Right hindlimb (tissue), 1 donor: ENCODE results near the gene RAB31.

Experiments used
- DNase-seq: peaks from one replicate; pipeline ENCODE4 v3.0.0-alpha.2; 2018

Gene RAB31

DNA sequence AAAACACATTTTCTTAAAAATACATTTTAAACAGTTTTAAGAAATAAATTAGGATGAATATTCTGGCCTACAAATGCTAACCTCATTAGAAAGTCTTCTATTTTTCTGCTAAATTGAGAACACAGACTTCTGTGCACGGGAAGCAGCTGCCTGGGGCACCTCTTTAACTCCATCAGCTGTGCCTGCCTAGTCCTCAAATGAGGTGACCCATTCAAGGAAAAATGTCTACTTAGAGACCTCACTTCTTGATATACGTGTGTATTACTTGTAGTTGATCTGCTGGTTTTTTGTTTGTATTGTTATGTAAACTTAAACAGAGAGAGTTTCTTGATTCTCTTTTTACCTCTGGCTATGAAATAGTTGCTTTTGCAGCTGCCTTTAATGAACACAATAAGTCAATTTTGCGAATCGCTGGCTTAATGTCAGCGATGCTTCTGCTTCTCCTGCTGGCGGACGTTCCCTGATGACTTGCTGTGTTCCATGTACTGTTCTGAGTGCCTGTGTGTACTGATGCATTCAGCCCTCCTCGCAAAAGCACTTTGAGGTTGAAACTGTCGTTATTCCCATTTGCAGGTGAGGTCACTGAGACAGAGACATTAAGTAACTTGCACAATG, 88.9 kb downstream of the RAB31 start:
- peak; percentile 66 for DNase-seq

DNA sequence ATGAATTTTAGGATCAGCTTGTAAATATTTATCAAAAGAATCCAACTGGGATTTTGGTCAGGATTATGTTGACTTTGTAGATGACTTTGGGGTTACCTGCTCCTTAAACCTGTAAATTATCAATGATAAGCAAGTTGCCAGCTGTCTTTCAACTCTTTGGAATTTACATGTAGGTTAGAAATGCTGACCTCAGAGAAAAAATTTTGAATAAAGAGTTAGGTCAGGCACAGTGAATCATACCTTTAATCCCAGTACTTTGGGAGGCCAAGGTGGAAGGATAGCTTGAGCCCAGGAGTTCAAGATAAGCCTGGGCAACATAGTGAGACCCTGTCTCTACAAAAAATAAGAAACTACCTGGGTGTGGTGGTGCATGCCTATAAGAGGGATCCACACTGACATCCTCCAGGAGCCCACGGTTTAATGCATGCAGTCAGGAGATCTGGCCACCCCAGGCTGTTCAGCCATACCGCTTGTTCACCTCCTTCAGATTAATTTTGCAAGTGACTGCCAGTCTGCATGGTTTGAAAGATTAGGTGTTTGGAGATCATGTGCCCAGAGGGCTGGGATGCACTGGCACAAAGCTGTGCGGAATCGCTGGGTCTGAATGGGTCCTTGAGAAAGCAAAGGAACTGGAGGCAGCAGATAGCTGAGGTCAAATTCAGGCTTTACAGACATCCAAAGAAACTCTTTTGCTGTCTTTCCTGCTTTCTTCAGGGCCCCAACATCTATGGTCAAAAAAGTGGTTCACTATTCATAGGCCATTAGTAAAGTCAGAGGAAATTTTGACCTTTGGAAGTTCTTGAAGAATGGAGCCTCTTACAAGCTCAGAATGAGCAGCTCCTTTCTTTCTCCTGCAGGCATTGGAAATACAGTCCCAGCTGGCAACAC, 94.3 kb downstream of the RAB31 start:
- DNase-seq, result no peak

GRCh38 chr18:9803063-9803697, 95.1 kb downstream of the RAB31 start:
- no peak for DNase-seq

- DNase-seq, result peak; percentile 58
Observed at GRCh38 chr18:9803698-9804516, 95.8 kb downstream of the RAB31 start.

DNA sequence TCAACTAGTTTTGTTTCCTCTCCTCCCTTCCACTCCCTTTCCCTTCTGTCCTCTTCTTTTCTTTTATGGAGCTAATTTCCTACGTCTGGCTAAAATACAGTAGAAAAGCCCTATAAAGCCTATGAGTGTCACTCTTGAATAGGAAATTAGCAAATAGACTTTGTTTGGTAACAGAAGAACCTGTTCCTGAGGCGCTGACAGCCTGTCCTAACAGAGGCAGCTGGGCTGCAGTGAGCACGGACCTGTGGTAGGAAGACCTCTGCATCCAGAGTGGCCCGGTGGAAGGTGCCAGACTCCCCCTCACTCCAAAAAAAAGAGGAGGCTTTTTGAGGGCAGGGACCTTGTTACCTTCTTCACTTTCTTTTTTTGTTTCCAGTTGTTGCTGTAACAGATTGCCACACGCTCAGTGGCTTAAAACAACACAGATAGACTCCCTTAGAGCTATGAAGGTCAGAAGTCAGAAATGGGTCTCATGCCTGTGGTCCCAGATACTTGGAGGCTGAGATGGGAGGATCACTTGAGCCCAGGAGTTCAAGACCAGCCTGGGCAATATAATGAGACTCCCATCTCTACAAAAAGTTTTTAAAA, 96.5 kb downstream of the RAB31 start:
- no peak for DNase-seq

DNA sequence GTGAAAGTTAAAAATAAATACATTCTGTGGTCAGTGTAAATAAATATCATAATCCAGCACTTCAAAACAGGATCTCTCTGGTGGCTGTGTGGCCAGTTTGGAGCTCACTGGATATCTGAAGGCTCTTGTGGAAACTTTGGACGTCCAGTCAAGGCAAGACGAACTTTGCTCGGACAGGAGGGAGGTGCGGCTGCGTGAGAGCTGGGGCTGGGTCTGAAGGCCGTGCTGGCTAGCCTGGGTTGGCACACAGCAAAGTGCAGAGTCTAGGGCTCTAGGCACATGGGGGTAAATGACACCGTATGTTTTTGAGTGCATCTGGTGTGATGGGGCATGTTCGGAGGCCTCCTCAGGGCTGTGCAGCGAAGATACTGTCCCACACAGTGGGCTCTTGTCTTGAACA, 98.8 kb downstream of the RAB31 start:
- DNase-seq, result no peak

DNA sequence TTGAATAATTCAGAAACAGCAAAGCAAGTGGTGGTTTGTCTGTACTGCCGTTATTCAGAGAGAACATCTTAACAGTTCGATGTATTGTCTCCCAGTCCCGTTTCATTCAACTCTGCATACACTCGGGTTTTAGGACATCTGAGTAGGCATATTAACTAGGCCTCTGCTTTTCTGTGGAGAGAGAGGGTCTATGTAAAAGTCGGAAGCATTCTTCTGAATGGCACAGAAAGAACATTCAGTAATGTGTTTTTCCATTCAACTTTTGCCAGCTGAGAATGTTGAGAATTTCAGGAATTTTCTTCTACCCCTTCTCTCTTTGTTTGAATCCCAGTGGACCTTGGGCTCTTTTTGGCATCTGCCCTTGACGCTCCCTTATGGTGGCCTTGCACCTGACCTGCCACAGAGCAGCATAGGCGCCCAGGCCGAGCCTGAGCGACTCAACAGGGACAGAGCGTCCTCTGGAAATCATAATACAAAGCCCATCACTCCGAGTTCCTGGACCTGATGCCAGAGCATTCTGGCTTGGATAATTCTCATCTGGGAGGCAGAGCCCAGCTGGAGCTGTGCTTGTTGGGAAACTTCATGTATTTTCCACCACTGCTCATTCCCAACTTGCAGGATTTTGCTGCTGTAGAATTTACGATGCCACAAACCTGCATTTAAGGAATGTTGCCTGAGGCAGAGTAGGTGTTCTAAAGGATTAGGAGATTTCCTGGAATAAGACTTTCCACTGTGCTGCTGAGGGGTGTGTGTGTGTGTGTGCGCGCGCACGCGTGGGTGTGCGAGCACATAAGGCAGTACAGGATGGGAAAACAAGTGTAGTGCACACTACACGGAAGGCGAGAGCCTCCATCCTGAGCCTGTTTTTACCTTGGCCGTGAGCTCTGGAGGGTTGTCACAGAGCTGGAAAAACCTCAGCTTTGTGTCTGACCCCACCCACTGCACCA, 100.5 kb downstream of the RAB31 start:
- DNase-seq, result peak; percentile 82

DNA sequence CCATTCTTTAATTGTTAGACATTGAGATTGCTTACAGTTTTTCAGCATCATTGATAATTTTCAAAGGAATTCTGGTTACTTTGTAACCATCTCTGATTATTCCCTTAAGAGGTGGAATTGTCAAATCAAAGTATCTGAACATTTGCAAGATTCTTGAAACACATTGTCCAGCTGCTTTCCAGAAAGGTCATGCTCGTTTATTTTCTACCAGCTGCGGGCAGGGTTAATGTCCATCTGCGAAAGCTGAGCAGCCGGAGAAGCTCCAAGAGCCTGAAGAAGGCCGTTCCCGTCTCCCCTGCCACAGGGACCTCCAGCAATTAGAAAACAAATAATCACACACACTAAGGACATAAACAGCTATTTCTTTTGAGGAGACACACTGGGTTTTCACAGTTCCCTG, 101.6 kb downstream of the RAB31 start:
- no peak for DNase-seq

GRCh38 chr18:9810299-9810698, 102.2 kb downstream of the RAB31 start:
- no peak for DNase-seq

- DNase-seq, result peak; percentile 42
Observed at GRCh38 chr18:9810994-9811705, 103.0 kb downstream of the RAB31 start.

- no peak for DNase-seq
Observed at GRCh38 chr18:9811978-9812377, 103.9 kb downstream of the RAB31 start.

- DNase-seq, result no peak
Observed at GRCh38 chr18:9814431-9814830, 106.3 kb downstream of the RAB31 start.

DNA sequence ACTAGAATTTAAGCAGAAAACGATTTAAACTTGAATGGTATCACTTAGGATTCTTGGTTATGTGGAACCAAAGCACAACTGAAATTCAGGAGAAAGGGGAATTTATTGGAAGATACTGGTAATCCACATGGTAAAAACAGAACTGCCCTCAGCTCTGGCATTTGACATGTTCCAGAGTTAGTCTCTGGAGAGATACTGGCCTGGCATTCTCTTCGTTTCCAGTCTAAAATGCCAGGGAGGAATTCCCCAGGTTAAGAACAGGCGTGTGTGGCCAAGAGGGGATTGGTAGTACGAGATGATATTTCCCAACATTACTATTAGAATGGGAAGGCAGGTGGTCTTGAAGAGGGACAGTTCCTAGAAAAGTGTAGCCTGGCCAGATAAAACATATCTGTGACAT, 109.2 kb downstream of the RAB31 start:
- DNase-seq, result no peak

GRCh38 chr18:9817725-9818422, 109.8 kb downstream of the RAB31 start:
- DNase-seq, result no peak

DNA sequence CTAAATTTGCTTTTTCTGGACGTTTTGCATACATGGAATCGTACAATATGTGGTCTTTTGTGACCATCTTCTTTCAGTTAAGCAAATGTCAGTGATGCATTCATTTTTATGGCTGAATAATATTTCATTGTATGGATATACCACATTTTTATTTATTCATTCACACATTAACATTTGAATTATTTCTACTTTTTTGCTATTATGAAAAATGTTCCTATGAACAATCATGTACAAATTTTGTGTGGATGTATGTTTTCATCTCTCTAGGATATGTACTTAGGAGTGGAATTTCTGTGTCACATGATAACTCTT, 110.3 kb downstream of the RAB31 start:
- no peak for DNase-seq

GRCh38 chr18:9820127-9820526, 112.0 kb downstream of the RAB31 start:
- DNase-seq, result no peak

DNA sequence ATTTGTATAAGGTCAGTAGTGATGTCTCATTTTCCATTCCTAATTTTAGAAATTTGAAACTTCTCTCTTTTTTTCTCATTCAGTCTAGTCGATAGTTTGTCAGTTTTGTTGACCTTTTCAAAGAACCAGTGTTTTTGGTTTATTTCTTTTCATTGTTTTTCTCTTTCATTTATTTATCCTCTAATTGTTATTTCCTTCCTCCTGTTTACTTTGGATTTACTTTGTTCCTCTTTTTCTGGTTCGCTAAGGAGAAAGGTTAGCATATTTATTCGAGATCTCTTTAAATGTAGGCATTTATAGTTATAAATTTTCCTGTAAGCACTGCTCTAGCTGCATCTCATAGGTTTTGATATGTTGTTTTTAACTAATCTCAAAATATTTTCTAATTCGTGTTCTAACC, 112.6 kb downstream of the RAB31 start:
- no peak for DNase-seq

- no peak for DNase-seq
Observed at GRCh38 chr18:9822587-9823185, 114.6 kb downstream of the RAB31 start.

DNA sequence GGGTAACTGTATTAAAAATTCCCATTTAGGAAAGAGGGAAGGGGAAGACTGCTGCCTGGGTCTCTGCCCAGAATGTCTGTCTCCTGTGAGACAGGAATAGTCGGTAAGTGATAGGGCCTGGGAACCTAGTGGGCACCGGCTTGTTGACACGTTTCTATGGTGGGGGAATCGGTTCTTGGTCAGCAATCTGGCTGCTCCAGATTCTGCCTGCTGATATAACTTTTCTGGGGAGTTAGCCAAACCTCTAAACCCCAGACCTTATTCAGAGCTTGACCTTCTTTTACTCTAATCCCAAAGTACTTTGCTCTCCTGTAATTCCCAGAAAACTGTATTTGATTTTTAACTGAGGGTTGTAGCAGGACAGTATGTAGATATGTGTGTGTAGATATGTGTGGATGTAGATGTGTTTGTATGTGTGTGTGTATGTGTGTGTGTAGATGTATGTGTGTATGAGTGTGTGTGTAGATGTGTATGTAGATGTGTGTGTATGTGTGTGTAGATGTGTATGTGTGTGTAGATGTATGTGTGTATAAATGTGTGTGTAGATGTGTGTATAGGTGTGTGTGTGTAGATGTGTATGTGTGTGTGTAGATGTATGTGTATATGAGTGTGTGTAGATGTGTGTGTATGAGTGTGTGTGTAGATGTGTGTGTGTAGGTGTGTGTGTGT, 115.8 kb downstream of the RAB31 start:
- DNase-seq, result no peak
